GM12873 (cell line): ENCODE data around the gene CLIC6.

Experiments used
- CTCF ChIP-seq: IDR thresholded peaks from 2 replicates; pipeline ENCODE4 v1.5.1; 2012; ENCODE audit warnings: low read depth, mild to moderate bottlenecking, moderate library complexity, low read length, control low read depth; ENCODE audit not compliant: insufficient read depth; ENCODE audit errors: missing control alignments

CLIC6 gene

DNA sequence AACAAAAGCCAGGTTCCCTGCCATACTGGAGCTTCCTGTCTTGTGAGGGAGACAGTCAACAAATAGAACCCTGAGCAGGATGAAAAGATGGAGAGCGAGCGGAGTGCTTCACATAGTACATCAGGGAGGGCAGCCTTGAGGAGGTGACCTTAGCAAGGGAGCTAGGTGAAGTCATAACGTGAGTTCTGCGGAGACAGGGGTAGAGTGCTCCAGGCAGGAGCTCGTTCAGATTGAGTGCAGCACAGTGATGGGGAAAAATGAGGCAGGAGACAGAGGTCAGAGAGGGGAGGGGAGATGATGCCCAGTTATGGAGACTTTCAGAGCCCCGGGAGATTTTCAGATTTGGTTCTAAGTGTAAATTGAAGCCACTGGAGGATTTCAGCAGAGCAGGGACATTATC, 15.3 kb upstream of the CLIC6 start:
- no peak for TF ChIP-seq CTCF

DNA sequence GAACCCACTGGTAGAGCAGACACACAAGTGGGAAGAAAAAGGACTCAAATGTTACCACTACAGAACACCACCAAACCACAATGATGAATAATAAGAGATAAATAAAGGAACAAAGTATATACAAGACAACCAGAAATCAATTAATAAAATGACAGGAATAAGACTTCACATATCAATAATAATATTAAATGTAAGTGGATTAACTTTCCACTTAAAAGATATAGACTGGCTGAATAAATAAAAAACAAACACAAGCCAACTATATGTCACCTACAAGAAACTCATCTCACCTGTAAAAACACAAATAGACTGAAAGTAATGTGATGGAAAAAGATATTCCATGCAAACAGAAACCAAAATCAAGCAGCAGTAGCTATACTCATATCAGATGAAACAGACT, 6.9 kb upstream of the CLIC6 start:
- TF ChIP-seq CTCF: no peak

DNA sequence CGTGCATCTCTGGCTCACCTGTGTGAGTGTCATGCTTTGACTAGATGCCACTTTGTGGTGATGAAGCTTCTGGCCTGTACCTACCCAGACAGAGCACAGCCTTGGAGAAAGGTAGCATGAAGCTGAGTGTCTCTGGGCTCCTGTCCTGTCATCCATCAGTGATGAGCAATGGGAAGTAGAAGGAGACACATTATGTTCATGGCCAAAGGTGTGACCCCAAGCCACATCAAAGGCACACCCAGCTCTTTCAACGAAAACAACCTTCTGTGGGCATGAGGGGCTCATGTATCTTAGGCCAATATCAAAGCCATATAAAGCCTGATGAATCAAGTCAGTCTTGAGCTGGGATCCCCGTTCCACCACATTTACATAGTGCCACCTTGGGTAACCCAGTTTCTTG, 1.0 kb upstream of the CLIC6 start:
- no peak for TF ChIP-seq CTCF

DNA sequence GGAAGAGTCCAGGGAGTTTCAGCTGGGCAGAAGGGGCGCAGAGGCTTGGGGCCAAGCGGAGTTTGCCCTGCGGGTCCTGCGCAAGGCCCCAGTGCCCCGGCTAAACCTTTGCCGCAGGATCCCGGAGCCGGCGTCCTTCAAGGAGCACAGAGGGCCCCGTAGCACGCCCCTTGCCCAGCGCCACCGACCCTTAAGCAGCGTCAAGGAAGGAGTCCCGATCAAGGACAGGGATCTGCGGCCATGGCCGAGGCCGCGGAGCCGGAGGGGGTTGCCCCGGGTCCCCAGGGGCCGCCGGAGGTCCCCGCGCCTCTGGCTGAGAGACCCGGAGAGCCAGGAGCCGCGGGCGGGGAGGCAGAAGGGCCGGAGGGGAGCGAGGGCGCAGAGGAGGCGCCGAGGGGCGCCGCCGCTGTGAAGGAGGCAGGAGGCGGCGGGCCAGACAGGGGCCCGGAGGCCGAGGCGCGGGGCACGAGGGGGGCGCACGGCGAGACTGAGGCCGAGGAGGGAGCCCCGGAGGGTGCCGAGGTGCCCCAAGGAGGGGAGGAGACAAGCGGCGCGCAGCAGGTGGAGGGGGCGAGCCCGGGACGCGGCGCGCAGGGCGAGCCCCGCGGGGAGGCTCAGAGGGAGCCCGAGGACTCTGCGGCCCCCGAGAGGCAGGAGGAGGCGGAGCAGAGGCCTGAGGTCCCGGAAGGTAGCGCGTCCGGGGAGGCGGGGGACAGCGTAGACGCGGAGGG, 520 bp downstream of the CLIC6 start:
- no peak for TF ChIP-seq CTCF

DNA sequence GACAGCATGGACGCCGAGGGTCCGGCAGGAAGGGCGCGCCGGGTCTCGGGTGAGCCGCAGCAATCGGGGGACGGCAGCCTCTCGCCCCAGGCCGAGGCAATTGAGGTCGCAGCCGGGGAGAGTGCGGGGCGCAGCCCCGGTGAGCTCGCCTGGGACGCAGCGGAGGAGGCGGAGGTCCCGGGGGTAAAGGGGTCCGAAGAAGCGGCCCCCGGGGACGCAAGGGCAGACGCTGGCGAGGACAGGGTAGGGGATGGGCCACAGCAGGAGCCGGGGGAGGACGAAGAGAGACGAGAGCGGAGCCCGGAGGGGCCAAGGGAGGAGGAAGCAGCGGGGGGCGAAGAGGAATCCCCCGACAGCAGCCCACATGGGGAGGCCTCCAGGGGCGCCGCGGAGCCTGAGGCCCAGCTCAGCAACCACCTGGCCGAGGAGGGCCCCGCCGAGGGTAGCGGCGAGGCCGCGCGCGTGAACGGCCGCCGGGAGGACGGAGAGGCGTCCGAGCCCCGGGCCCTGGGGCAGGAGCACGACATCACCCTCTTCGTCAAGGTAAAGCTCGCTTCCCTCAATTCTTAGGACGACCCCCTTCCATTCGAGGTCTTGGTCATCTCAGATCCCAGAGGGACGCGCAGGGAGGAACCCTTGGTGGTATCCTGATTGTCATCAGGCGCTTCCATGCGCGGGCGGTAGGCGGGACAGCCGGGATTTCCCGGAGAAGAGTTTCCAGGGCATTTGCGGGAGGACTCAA, 1.6 kb downstream of the CLIC6 start:
- TF ChIP-seq CTCF: peak; percentile 28

DNA sequence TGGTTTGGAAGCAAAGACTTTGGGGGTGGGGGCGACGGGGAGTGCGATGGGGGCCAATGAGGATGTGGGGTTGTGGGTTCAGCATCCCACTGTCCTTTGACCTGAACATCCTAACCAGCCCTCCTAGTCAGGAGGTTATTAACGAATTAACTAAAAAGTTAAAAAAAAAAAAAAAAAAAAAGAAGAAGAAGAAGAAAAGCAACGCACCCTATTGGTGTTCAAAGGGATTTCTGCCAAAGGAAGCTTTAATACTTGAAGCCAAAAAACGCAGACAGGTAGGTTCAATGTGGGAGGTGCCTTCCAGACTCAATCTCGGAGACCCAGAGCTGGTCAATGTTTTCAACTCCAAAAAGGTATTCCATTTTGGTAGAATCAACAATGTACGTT, 2.2 kb downstream of the CLIC6 start:
- TF ChIP-seq CTCF: peak; percentile 49

GRCh38 chr21:34671462-34671861, 2.7 kb downstream of the CLIC6 start:
- TF ChIP-seq CTCF: no peak
